Liver (tissue), 9 donors: ENCODE measurements around the gene PTK7. TPM values are rescaled to one million over a fixed set of nuclear protein-coding genes. Genes with fewer than 3 reads are reported as not detected.

Source experiments
- DNase-seq: peaks from one replicate; pipeline ENCODE4 v3.0.0-alpha.2; 2017; ENCODE audit warnings: low spot score
- H3K27ac ChIP-seq, 2 donors: one replicate each; pipeline ENCODE4 v1.7.0; 2013; ENCODE audit warnings: inconsistent platforms in 2 of 2, low read length in 2 of 2, control low read depth in 1 of 2, low read depth in 1 of 2, mild to moderate bottlenecking in 1 of 2
- H3K27me3 ChIP-seq, 4 donors: one replicate each; pipeline versions ENCODE4 v1.6.1 to v1.7.0; 2013; ENCODE audit warnings: low read length in 3 of 4, inconsistent platforms in 1 of 4, mild to moderate bottlenecking in 1 of 4, moderate library complexity in 1 of 4; ENCODE audit not compliant: control insufficient read depth in 4 of 4, insufficient read depth in 4 of 4
- H3K36me3 ChIP-seq, 4 donors: one replicate each; pipeline versions ENCODE4 v1.6.1 to v1.7.0; 2013; ENCODE audit warnings: low read length in 3 of 4, mild to moderate bottlenecking in 3 of 4, low read depth in 1 of 4, moderate library complexity in 1 of 4; ENCODE audit not compliant: control insufficient read depth in 4 of 4, insufficient read depth in 3 of 4
- H3K4me1 ChIP-seq, 4 donors: one replicate each; pipeline versions ENCODE4 v1.6.1 to v1.7.0; 2013; ENCODE audit warnings: low read length in 3 of 4, mild to moderate bottlenecking in 3 of 4, moderate library complexity in 1 of 4; ENCODE audit not compliant: control insufficient read depth in 4 of 4, insufficient read depth in 4 of 4
- H3K4me3 ChIP-seq, 3 donors: one replicate each; pipeline versions ENCODE4 v1.6.1 to v1.7.0; 2013; ENCODE audit warnings: low read length in 3 of 3, control low read depth in 1 of 3, low read depth in 1 of 3, mild to moderate bottlenecking in 1 of 3
- H3K9ac ChIP-seq, 2 donors: one replicate each; pipeline ENCODE4 v1.7.0; 2013; ENCODE audit warnings: low read length in 2 of 2, mild to moderate bottlenecking in 2 of 2, moderate library complexity in 2 of 2, control low read depth in 1 of 2, low read depth in 1 of 2
- H3K9me3 ChIP-seq, 4 donors: one replicate each; pipeline versions ENCODE4 v1.6.1 to v1.7.0; 2013; ENCODE audit warnings: low read length in 3 of 4; ENCODE audit not compliant: control insufficient read depth in 4 of 4
- ATF3 ChIP-seq: IDR thresholded peaks from 2 replicates; pipeline ENCODE4 v1.6.1; 2016; ENCODE audit warnings: antibody characterized with exemption
- CTCF ChIP-seq: fragments of 150-350 bp; IDR thresholded peaks from 2 replicates; pipeline ENCODE4 v1.5.1; 2017; ENCODE audit warnings: improper control_type of control experiment, low read depth, low read length; ENCODE audit not compliant: missing input control
- EGR1 ChIP-seq, 2 donors: IDR thresholded peaks; 2 replicates each; pipeline ENCODE4 v1.6.1; 2016 to 2018; ENCODE audit warnings: antibody characterized with exemption in 2 of 2, low read depth in 2 of 2
- FOXA1 ChIP-seq: IDR thresholded peaks from 2 replicates; pipeline ENCODE4 v1.6.1; 2016; ENCODE audit warnings: antibody characterized with exemption
- FOXA2 ChIP-seq: IDR thresholded peaks from 2 replicates; pipeline ENCODE4 v1.6.1; 2016; ENCODE audit warnings: antibody characterized with exemption
- HNF4A ChIP-seq, 2 donors: conservative IDR thresholded peaks; 2 replicates each; pipeline ENCODE4 v1.6.1; 2016; ENCODE audit warnings: antibody characterized with exemption in 2 of 2, mild to moderate bottlenecking in 2 of 2
- HNF4G ChIP-seq: IDR thresholded peaks from 2 replicates; pipeline ENCODE4 v1.6.1; 2016; ENCODE audit warnings: antibody characterized with exemption
- MAX ChIP-seq: IDR thresholded peaks from 2 replicates; pipeline ENCODE4 v1.6.1; 2016; ENCODE audit warnings: antibody characterized with exemption
- NR2F2 ChIP-seq: IDR thresholded peaks from 2 replicates; pipeline ENCODE4 v1.6.1; 2016; ENCODE audit warnings: antibody characterized with exemption
- RAD21 ChIP-seq, 2 donors: IDR thresholded peaks; 2 replicates each; pipeline ENCODE4 v1.6.1; 2016; ENCODE audit warnings: antibody characterized with exemption in 2 of 2, mild to moderate bottlenecking in 2 of 2
- REST ChIP-seq: IDR thresholded peaks from 2 replicates; pipeline ENCODE4 v1.6.1; 2016; ENCODE audit warnings: antibody characterized with exemption, mild to moderate bottlenecking
- SP1 ChIP-seq: IDR thresholded peaks from 2 replicates; pipeline ENCODE4 v1.6.1; 2018; ENCODE audit warnings: antibody characterized with exemption, mild to moderate bottlenecking
- YY1 ChIP-seq: IDR thresholded peaks from 2 replicates; pipeline ENCODE4 v1.6.1; 2016; ENCODE audit warnings: antibody characterized with exemption, mild to moderate bottlenecking
- ZBTB33 ChIP-seq: IDR thresholded peaks from 2 replicates; pipeline ENCODE4 v1.6.1; 2016; ENCODE audit warnings: antibody characterized with exemption
- WGBS: extraction: QIAGEN DNeasy Blood & Tissue Kit; methylation state at CpG from one replicate; pipeline ENCODE4 v1.1.7; 2013; 5-methylcytosine and 5-hydroxymethylcytosine counted together
- polyA plus RNA-seq, 2 donors: library from polyadenylated mRNA; stranded (reverse) in 1 of 2; unstranded in 1 of 2; fragments of 200-250 nt in 1 of 2; fragments of >200 nt in 1 of 2; fragmentation: Nextera tagmentation in 1 of 2; extraction: Ambion mirVana in 1 of 2; gene quantifications; one replicate each; pipeline versions ENCODE4 v1.2.1 to v1.2.3, GENCODE V29; 2013 to 2015
- total RNA-seq, 2 donors: library from RNA; depleted of rRNA; stranded (reverse); fragments of >200 nt; gene quantifications; one replicate each; pipeline ENCODE4 v1.2.3, GENCODE V29; 2014
- donor health status: healthy.
- donor health status: healthy.
- donor health status: healthy.
- donor health status: healthy.
- donor health status: healthy.

The PTK7 gene
- total and polyA plus RNA-seq, 4 donors = 0.67 to 10.5 (median 1.3) TPM

- TF ChIP-seq ATF3 = no peak
- TF ChIP-seq EGR1 (IDR thresholded peaks at IDR 0.05; ENCODE audit: low read depth in 2 of 2) = no peak
- no peak for TF ChIP-seq HNF4G
- TF ChIP-seq YY1 = no peak
- TF ChIP-seq SP1 = no peak
- TF ChIP-seq ZBTB33 = no peak
- TF ChIP-seq HNF4A (conservative IDR thresholded peaks at IDR 0.05) = no peak
- TF ChIP-seq FOXA1 = no peak
- TF ChIP-seq NR2F2 = no peak
- TF ChIP-seq MAX = no peak
- TF ChIP-seq FOXA2 = no peak
- TF ChIP-seq RAD21 (IDR thresholded peaks at IDR 0.05) = no peak
- H3K4me3 ChIP-seq = no peak overlapping the region
- H3K36me3 ChIP-seq = peaks cover 5 to 54% (median 40%) of the 10 kb centered on the region in 4 donors
- H3K9ac ChIP-seq = no peak overlapping the region
- H3K4me1 ChIP-seq = peaks cover 2 to 12% (median 8%) of the 10 kb centered on the region in 4 donors
- H3K27ac ChIP-seq = no peak overlapping the region
- DNase-seq = no peak
- no peaks in the 10 kb centered on the region for H3K9me3 ChIP-seq
- no peaks in the 10 kb centered on the region for H3K27me3 ChIP-seq
- WGBS = 94% methylated on average over 2 of the region's 2 CpGs
Observed at GRCh38 chr6:43034190-43034525, 42.0 kb upstream of the PTK7 start.

- WGBS = 39% methylated on average over 4 of the region's 4 CpGs
- H3K9ac ChIP-seq = no peak overlapping the region
- H3K4me3 ChIP-seq = no peak overlapping the region
- peaks cover 2 to 12% (median 8%) of the 10 kb centered on the region in 4 donors for H3K4me1 ChIP-seq
- no peak for DNase-seq
- peaks cover 0 to 51% (median 35%) of the 10 kb centered on the region in 4 donors for H3K36me3 ChIP-seq
- H3K27ac ChIP-seq = no peak overlapping the region
- no peaks in the 10 kb centered on the region for H3K9me3 ChIP-seq
- no peaks in the 10 kb centered on the region for H3K27me3 ChIP-seq
- TF ChIP-seq NR2F2 = no peak
- TF ChIP-seq ATF3 = no peak
- TF ChIP-seq FOXA1 = no peak
- TF ChIP-seq CTCF = no peak
- no peak for TF ChIP-seq EGR1 (IDR thresholded peaks at IDR 0.05; ENCODE audit: low read depth in 2 of 2)
Observed at GRCh38 chr6:43035495-43036194, 40.5 kb upstream of the PTK7 start.

- H3K9me3 ChIP-seq = no peaks in the 10 kb centered on the region
- H3K4me1 ChIP-seq = peaks cover 2 to 12% (median 8%) of the 10 kb centered on the region in 4 donors
- no peaks in the 10 kb centered on the region for H3K27me3 ChIP-seq
- no peak overlapping the region for H3K9ac ChIP-seq
- H3K36me3 ChIP-seq = peaks cover 0 to 52% (median 35%) of the 10 kb centered on the region in 4 donors
- no peak overlapping the region for H3K27ac ChIP-seq
- WGBS = 92% methylated on average over 9 of the region's 9 CpGs
- no peak for DNase-seq
- no peak overlapping the region for H3K4me3 ChIP-seq
- no peak for TF ChIP-seq ZBTB33
- TF ChIP-seq FOXA1 = no peak
- TF ChIP-seq REST = no peak
- no peak for TF ChIP-seq HNF4G
Observed at GRCh38 chr6:43036712-43037111, 39.4 kb upstream of the PTK7 start.
